Prostate gland (tissue), 2 donors: ENCODE measurements around the gene C5AR2. TPM values are rescaled to one million over a fixed set of nuclear protein-coding genes. Genes with fewer than 3 reads are reported as not detected.

Source experiments
- DNase-seq: peaks from one replicate; pipeline ENCODE4 v3.0.0-alpha.2; 2019; ENCODE audit warnings: low spot score
- H3K27ac ChIP-seq, 2 donors: fragments of 200-600 bp; sonication (generic); 2 replicates each; pipeline ENCODE4 v1.5.1; 2017 to 2019
- H3K27me3 ChIP-seq: fragments of 200-600 bp; sonication (generic); replicated peaks from 2 replicates; pipeline ENCODE4 v1.5.1; 2019; ENCODE audit not compliant: insufficient read depth
- H3K36me3 ChIP-seq, 2 donors: fragments of 200-600 bp; sonication (generic); 1 replicate in 1 of 2; 2 replicates in 1 of 2; pipeline versions ENCODE4 v1.5.1 to v1.8.1; 2017 to 2019
- H3K4me1 ChIP-seq: fragments of 200-600 bp; sonication (generic); replicated peaks from 2 replicates; pipeline ENCODE4 v1.5.1; 2019
- H3K4me3 ChIP-seq, 2 donors: fragments of 200-600 bp; sonication (generic); 2 replicates each; pipeline ENCODE4 v1.5.1; 2017 to 2019
- H3K9me3 ChIP-seq: fragments of 200-600 bp; sonication (generic); 2 replicates; pipeline ENCODE4 v1.5.1; 2017
- POLR2A ChIP-seq: fragments of 450-650 bp; IDR thresholded peaks from one replicate; pipeline ENCODE4 v1.6.1; 2016; ENCODE audit warnings: antibody characterized with exemption, mild to moderate bottlenecking
- POLR2AphosphoS5 ChIP-seq: sonication (generic); formaldehyde crosslinking; IDR thresholded peaks from one replicate; pipeline ENCODE4 v1.6.1; 2017; ENCODE audit warnings: antibody characterized with exemption
- WGBS: methylation state at CpG from one replicate; pipeline ENCODE4 v1.1.5; 2018; 5-methylcytosine and 5-hydroxymethylcytosine counted together
- intact Hi-C: fragments of 100-400 bp; cut with DNase I; formaldehyde crosslinking; loops from one replicate; pipeline ENCODE4 v1.14.2; 2022
- total RNA-seq, 2 donors: library from RNA; depleted of rRNA; stranded (reverse); fragments of >200 nt; gene quantifications; one replicate each; pipeline ENCODE4 v1.1.0, GENCODE V29; 2016
- TF ChIP-seq, protein P1 (sequence below), 4 experiments: fragments of 200-600 bp in 2 of 4; fragments of 450-650 bp in 2 of 4; sonication (generic) in 2 of 4; IDR thresholded peaks; 1 replicate in 3 of 4; 2 replicates in 1 of 4; pipeline ENCODE4 v1.5.1; 2016 to 2019; ENCODE audit warnings: antibody characterized with exemption in 4 of 4, mild to moderate bottlenecking in 2 of 4, moderate library complexity in 2 of 4

Gene C5AR2
- total RNA-seq, 2 donors from 2014 or later, result 1.9 TPM; not detected in 1

DNA sequence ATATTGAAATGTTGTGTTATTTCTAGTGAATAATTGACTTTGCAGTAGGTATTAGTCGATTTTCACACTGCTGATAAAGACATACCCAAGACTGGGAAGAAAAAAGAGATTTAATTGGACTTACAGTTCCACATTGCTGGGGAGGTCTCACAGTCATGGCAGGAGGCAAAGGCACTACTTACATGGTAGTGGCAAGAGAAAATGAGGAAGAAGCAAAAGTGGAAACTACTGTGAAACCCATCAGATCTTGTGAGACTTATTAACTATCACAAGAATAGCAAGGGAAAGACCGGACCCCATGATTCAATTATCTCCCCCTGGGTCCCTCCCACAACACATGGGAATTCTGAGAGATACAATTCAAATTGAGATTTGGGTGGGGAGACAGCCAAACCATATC lies 9.9 kb upstream of the C5AR2 start:
- DNase-seq, result no peak
- no peaks in the 10 kb centered on the region for H3K27me3 ChIP-seq
- H3K4me3 ChIP-seq, result no peak overlapping the region
- H3K36me3 ChIP-seq, result no peaks in the 10 kb centered on the region
- H3K27ac ChIP-seq, result no peak overlapping the region
- no peaks in the 10 kb centered on the region for H3K9me3 ChIP-seq
- WGBS, result 89% methylated on average over 2 of the region's 2 CpGs
- TF ChIP-seq POLR2A (no peak), POLR2AphosphoS5 (no peak)
- TF ChIP-seq, protein P1, sequence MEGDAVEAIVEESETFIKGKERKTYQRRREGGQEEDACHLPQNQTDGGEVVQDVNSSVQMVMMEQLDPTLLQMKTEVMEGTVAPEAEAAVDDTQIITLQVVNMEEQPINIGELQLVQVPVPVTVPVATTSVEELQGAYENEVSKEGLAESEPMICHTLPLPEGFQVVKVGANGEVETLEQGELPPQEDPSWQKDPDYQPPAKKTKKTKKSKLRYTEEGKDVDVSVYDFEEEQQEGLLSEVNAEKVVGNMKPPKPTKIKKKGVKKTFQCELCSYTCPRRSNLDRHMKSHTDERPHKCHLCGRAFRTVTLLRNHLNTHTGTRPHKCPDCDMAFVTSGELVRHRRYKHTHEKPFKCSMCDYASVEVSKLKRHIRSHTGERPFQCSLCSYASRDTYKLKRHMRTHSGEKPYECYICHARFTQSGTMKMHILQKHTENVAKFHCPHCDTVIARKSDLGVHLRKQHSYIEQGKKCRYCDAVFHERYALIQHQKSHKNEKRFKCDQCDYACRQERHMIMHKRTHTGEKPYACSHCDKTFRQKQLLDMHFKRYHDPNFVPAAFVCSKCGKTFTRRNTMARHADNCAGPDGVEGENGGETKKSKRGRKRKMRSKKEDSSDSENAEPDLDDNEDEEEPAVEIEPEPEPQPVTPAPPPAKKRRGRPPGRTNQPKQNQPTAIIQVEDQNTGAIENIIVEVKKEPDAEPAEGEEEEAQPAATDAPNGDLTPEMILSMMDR (IDR thresholded peaks at IDR 0.05), result no peak
- intact Hi-C loops, result no loop called here
- no peaks in the 10 kb centered on the region for H3K4me1 ChIP-seq

DNA sequence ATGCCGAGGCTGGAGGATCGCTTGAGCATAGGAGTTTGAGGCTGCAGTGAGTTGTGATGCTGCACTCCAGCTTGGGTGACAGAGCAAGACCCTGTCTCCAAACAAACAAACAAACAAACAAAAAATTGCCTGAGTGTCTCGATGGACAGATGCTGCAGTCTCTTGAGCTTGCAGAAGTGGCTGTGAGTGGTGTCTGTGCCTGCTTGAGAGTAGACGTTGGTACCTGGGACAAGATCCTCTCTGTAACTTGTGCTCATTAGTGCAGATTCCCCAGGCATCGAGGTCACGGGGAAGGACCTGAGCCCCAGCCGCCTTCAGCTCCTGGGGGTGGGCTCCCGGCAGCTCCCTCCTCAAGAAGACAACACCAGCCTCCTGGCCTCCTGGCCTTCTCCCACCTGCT lies 8.6 kb upstream of the C5AR2 start:
- no peak overlapping the region for H3K27ac ChIP-seq
- 74% methylated on average over 8 of the region's 8 CpGs for WGBS
- H3K36me3 ChIP-seq, result no peaks in the 10 kb centered on the region
- no peaks in the 10 kb centered on the region for H3K4me1 ChIP-seq
- no peaks in the 10 kb centered on the region for H3K9me3 ChIP-seq
- TF ChIP-seq, protein P1 (IDR thresholded peaks at IDR 0.05), result no peak
- TF ChIP-seq POLR2A (no peak), POLR2AphosphoS5 (no peak)
- H3K27me3 ChIP-seq, result no peaks in the 10 kb centered on the region
- no peak for DNase-seq
- intact Hi-C loops, result no loop called here
- H3K4me3 ChIP-seq, result no peak overlapping the region

DNA sequence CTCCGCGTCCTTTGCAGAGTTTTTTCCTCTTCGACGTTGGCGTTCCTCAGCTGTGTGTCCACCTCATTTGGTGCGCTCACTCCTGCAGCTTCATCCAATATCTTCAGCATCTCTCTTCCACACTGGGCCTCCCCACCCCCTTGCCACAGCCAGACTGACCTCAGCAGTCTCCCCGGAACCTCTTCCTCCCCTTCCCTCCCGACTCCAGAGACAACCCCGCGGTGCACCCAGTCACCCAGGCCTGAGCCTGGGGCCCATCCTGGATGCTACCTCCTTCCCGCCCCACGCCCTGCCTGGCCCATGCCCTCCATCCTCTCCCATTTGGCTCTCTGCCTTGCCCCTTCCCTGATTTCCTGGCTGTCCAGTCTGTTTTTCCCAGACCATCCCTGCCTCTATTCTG lies 8.1 kb upstream of the C5AR2 start:
- intact Hi-C loops, result no loop called here
- no peak for DNase-seq
- H3K4me3 ChIP-seq, result no peak overlapping the region
- TF ChIP-seq POLR2A (no peak), POLR2AphosphoS5 (no peak)
- TF ChIP-seq, protein P1 (IDR thresholded peaks at IDR 0.05), result no peak
- no peaks in the 10 kb centered on the region for H3K36me3 ChIP-seq
- no peaks in the 10 kb centered on the region for H3K9me3 ChIP-seq
- 82% methylated on average over 12 of the region's 12 CpGs for WGBS
- no peak overlapping the region for H3K27ac ChIP-seq
- H3K4me1 ChIP-seq, result no peaks in the 10 kb centered on the region
- no peaks in the 10 kb centered on the region for H3K27me3 ChIP-seq

DNA sequence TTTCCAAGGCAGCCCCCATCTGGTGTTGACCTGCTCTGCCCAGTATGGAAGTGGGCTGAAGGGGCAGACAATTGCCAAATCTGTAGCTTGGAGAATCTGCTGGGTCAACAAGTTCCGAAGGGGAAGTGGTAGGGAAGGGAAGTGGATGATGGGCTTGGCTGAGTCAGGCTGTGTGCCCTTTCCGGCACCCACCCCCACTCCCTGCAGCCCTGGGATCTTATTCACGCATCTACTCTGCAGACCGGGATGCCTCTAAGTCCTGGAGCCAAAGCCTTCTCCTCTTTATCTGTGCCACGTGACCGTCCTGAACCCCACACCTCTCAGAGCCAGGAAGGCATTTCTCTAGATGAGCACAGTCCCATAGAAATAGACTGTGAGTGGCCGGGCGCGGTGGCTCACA lies 7.5 kb upstream of the C5AR2 start:
- no peaks in the 10 kb centered on the region for H3K9me3 ChIP-seq
- no peaks in the 10 kb centered on the region for H3K36me3 ChIP-seq
- intact Hi-C loops, result no loop called here
- H3K4me3 ChIP-seq, result no peak overlapping the region
- TF ChIP-seq, protein P1 (IDR thresholded peaks at IDR 0.05), result no peak
- TF ChIP-seq POLR2AphosphoS5 (no peak), POLR2A (no peak)
- no peaks in the 10 kb centered on the region for H3K4me1 ChIP-seq
- no peak overlapping the region for H3K27ac ChIP-seq
- H3K27me3 ChIP-seq, result no peaks in the 10 kb centered on the region
- 53% methylated on average over 9 of the region's 9 CpGs for WGBS
- no peak for DNase-seq

DNA sequence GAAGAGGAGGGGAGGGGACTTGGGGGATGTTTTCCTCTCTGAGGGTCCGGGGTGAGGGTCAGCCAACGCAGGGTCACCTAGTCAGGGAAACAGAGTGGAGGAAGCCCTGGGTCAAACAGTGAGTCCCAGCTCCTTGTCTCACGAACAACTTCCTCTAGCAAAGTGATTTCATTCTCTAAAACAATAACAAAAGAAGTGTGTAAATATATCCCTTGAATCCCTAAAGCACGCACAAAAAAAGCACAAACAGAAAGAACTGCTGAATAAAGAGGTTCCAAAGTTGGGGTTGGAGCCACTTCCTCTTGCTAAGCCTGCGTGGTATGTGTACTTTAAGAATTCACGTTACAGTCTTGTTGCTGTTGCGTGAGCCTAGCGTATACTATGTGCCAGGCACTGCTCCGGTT lies 1.5 kb upstream of the C5AR2 start:
- no peaks in the 10 kb centered on the region for H3K27me3 ChIP-seq
- intact Hi-C loops, result no loop called here
- TF ChIP-seq, protein P1 (IDR thresholded peaks at IDR 0.05), result no peak
- TF ChIP-seq POLR2A (no peak), POLR2AphosphoS5 (no peak)
- H3K4me3 ChIP-seq, result no peak overlapping the region
- H3K4me1 ChIP-seq, result no peaks in the 10 kb centered on the region
- WGBS, result 28% methylated on average over 9 of the region's 9 CpGs
- no peak for DNase-seq
- no peaks in the 10 kb centered on the region for H3K9me3 ChIP-seq
- no peaks in the 10 kb centered on the region for H3K36me3 ChIP-seq
- H3K27ac ChIP-seq, result no peak overlapping the region
